Stimulated activated CD4-positive, alpha-beta T cell treated with anti-CD3 and anti-CD28 coated beads, Interleukin-12 subunit alpha, Interleukin-12 subunit beta, amount 100 ng/mL, for 4 hours (primary cell): ENCODE results near the gene TMEM272.

Source experiments
- DNase-seq: peaks from one replicate; pipeline ENCODE4 v3.0.0-alpha.2; 2020

TMEM272 gene

GRCh38 chr13:51849145-51850101, 4.4 kb upstream of the TMEM272 start:
- peak; percentile 23 for DNase-seq

- no peak for DNase-seq
Observed at GRCh38 chr13:51848674-51849073, 3.7 kb upstream of the TMEM272 start.

GRCh38 chr13:51846756-51847155, 1.8 kb upstream of the TMEM272 start:
- no peak for DNase-seq

GRCh38 chr13:51845574-51846318, 769 bp upstream of the TMEM272 start:
- no peak for DNase-seq

GRCh38 chr13:51843529-51843928, 1.4 kb downstream of the TMEM272 start:
- no peak for DNase-seq

GRCh38 chr13:51841732-51842131, 3.2 kb downstream of the TMEM272 start:
- DNase-seq, result no peak

GRCh38 chr13:51840917-51841316, 4.1 kb downstream of the TMEM272 start:
- DNase-seq, result no peak

GRCh38 chr13:51839711-51840540, 5.1 kb downstream of the TMEM272 start:
- DNase-seq, result no peak

- DNase-seq, result no peak
Observed at GRCh38 chr13:51838240-51838846, 6.6 kb downstream of the TMEM272 start.

GRCh38 chr13:51837016-51837415, 8.0 kb downstream of the TMEM272 start:
- DNase-seq, result no peak

- DNase-seq, result no peak
Observed at GRCh38 chr13:51834581-51835171, 10.3 kb downstream of the TMEM272 start.

GRCh38 chr13:51833980-51834379, 11.0 kb downstream of the TMEM272 start:
- DNase-seq, result no peak

GRCh38 chr13:51832471-51833152, 12.4 kb downstream of the TMEM272 start:
- peak; percentile 38 for DNase-seq

GRCh38 chr13:51831519-51831918, 13.5 kb downstream of the TMEM272 start:
- no peak for DNase-seq

GRCh38 chr13:51829568-51829899, 15.4 kb downstream of the TMEM272 start:
- no peak for DNase-seq

- DNase-seq, result no peak
Observed at GRCh38 chr13:51828730-51829567, 16.0 kb downstream of the TMEM272 start.

- DNase-seq, result no peak
Observed at GRCh38 chr13:51827254-51827653, 17.7 kb downstream of the TMEM272 start.

GRCh38 chr13:51826606-51827005, 18.4 kb downstream of the TMEM272 start:
- DNase-seq, result no peak

GRCh38 chr13:51825681-51826254, 19.2 kb downstream of the TMEM272 start:
- DNase-seq, result no peak

- no peak for DNase-seq
Observed at GRCh38 chr13:51825165-51825592, 19.8 kb downstream of the TMEM272 start.
